ENCODE results near the gene SPATA17. TPM values are rescaled to one million over a fixed set of nuclear protein-coding genes. Genes with fewer than 3 reads are reported as not detected.

SPATA17 gene
- total RNA-seq, 4 donors from 2014 or later: 0.52 to 2.4 TPM; not detected in 2

GRCh38 chr1:217889401-217889800 is 258.3 kb downstream of the SPATA17 start:
- Histone ChIP-seq H3K4me1 (no peaks in the 10 kb centered on the region), H3K9me3 (no peaks in the 10 kb centered on the region), H3K27ac (no peak overlapping the region), H3K4me3 (no peak overlapping the region), H3K36me3 (no peaks in the 10 kb centered on the region), H3K27me3 (no peaks in the 10 kb centered on the region)
- no peak for DNase-seq
- intact Hi-C loops (cut with DNase I; ENCODE audit: low total_unique reads): no loop called here
- TF ChIP-seq POLR2A (IDR thresholded peaks at IDR 0.05): no peak
- TF ChIP-seq CTCF (IDR thresholded peaks at IDR 0.05): no peak

GRCh38 chr1:217891966-217892365 is 260.8 kb downstream of the SPATA17 start:
- no peak for DNase-seq

DNA sequence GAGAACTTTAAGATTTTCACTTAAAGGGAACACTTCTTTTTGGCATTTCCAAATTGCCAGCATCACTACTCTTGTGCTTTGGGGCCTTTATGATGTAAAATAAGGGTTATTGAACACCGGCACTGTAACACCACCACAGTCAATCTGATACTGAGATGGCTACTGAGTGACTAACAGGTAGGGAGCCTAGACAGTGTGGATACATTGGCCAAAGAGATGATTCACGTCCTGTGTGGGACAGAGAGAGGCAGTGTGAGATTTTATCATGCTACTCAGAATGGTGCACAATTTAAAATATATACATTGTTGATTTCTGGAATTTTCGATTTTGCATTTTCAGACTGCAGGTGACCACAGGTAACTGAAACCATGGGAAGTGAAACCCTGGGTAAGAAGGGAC is 261.6 kb downstream of the SPATA17 start:
- Histone ChIP-seq H3K36me3 (no peaks in the 10 kb centered on the region), H3K27ac (no peak overlapping the region), H3K4me1 (no peaks in the 10 kb centered on the region), H3K27me3 (no peaks in the 10 kb centered on the region), H3K4me3 (no peak overlapping the region), H3K9me3 (no peaks in the 10 kb centered on the region)
- intact Hi-C loops (cut with DNase I; ENCODE audit: low total_unique reads): no loop called here
- DNase-seq: no peak
- TF ChIP-seq POLR2A (IDR thresholded peaks at IDR 0.05) (no peak), CTCF (IDR thresholded peaks at IDR 0.05) (no peak)

More at GRCh38 chr1:217891966-217892365, 260.8 kb downstream of the SPATA17 start:
- H3K9me3 ChIP-seq: no peaks in the 10 kb centered on the region
- H3K4me3 ChIP-seq: no peak overlapping the region
- TF ChIP-seq POLR2A (IDR thresholded peaks at IDR 0.05): no peak
- no peak for TF ChIP-seq CTCF (IDR thresholded peaks at IDR 0.05)
- H3K36me3 ChIP-seq: no peaks in the 10 kb centered on the region
- no peak overlapping the region for H3K27ac ChIP-seq
- H3K4me1 ChIP-seq: no peaks in the 10 kb centered on the region
- H3K27me3 ChIP-seq: no peaks in the 10 kb centered on the region
- intact Hi-C loops (cut with DNase I; ENCODE audit: low total_unique reads): no loop called here

DNA sequence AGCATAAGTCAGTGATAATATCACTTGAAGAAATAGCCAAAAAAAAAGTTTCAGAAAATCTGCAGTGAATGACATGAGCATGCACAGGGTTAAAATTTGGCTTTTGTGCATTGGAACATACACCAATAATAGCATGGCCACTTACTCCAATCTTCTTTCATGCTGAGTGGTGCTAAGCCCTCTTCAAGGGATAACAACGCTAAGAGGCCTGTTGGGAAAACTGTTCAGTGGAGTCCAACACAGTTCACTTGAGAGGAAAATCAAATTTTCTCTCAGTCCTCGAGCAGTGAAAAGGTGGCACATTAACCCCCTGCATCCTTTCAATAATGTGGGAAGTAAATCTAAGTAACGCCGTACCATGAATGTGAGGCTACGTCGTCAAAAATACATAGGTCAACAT is 264.7 kb downstream of the SPATA17 start:
- no peak overlapping the region for H3K27ac ChIP-seq

DNA sequence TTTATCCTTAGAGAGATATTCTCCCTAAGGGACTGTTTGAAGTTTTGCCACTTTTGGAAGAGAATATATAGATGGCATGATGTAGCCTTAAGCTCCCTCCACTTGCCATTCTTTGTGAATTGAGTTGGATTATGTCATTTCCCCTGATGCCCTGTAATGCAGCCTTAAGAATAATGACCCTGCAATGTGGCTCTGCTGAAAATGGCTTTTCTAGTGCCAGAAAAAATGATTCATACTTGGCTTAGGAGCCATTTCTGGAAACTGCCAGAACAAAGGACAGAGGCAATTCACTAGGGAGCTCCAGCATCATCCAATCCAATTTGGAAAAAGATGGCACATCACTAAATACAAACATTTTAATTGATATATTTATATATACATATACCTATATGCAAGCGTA is 265.3 kb downstream of the SPATA17 start:
- H3K27me3 ChIP-seq: no peaks in the 10 kb centered on the region
- no peaks in the 10 kb centered on the region for H3K9me3 ChIP-seq
- no peaks in the 10 kb centered on the region for H3K36me3 ChIP-seq
- no peak for TF ChIP-seq CTCF (IDR thresholded peaks at IDR 0.05)
- intact Hi-C loops (cut with DNase I; ENCODE audit: low total_unique reads): no loop called here
- H3K4me3 ChIP-seq: no peak overlapping the region
- DNase-seq: no peak
- H3K4me1 ChIP-seq: no peaks in the 10 kb centered on the region
- H3K27ac ChIP-seq: no peak overlapping the region

More for the DNA sequence above, 264.7 kb downstream of the SPATA17 start:
- TF ChIP-seq POLR2A (IDR thresholded peaks at IDR 0.05) (no peak), CTCF (IDR thresholded peaks at IDR 0.05) (no peak)
- H3K27me3 ChIP-seq: no peaks in the 10 kb centered on the region
- no peaks in the 10 kb centered on the region for H3K4me1 ChIP-seq
- no peaks in the 10 kb centered on the region for H3K36me3 ChIP-seq
- no peaks in the 10 kb centered on the region for H3K9me3 ChIP-seq
- H3K4me3 ChIP-seq: no peak overlapping the region
- intact Hi-C loops (cut with DNase I; ENCODE audit: low total_unique reads): no loop called here
- DNase-seq: no peak

All from uterus (tissue), 4 donors.